GM19035 (cell line): Measurements from ENCODE around the gene SMARCA2.

Experiments used
- ATAC-seq: cut with Tn5 transposase; IDR thresholded peaks from one replicate; pipeline ENCODE4 v1.9.1; 2021; ENCODE audit not compliant: unreplicated experiment

SMARCA2 gene

GRCh38 chr9:2164268-2164667, 149.1 kb downstream of the SMARCA2 start:
- no peak for ATAC-seq

GRCh38 chr9:2166203-2166602, 151.1 kb downstream of the SMARCA2 start:
- ATAC-seq, result no peak

- ATAC-seq, result no peak
Measured at GRCh38 chr9:2169035-2169434, 153.9 kb downstream of the SMARCA2 start.

- no peak for ATAC-seq
Measured at GRCh38 chr9:2170722-2171121, 155.6 kb downstream of the SMARCA2 start.

GRCh38 chr9:2173170-2173569, 158.0 kb downstream of the SMARCA2 start:
- no peak for ATAC-seq

- no peak for ATAC-seq
Measured at GRCh38 chr9:2173861-2174260, 158.7 kb downstream of the SMARCA2 start.

- ATAC-seq, result no peak
Measured at GRCh38 chr9:2174306-2174705, 159.2 kb downstream of the SMARCA2 start.

- ATAC-seq, result no peak
Measured at GRCh38 chr9:2174911-2175310, 159.8 kb downstream of the SMARCA2 start.

- ATAC-seq, result no peak
Measured at GRCh38 chr9:2177121-2177520, 162.0 kb downstream of the SMARCA2 start.

- no peak for ATAC-seq
Measured at GRCh38 chr9:2178034-2178734, 163.0 kb downstream of the SMARCA2 start.

- ATAC-seq, result no peak
Measured at GRCh38 chr9:2179567-2179966, 164.4 kb downstream of the SMARCA2 start.

- ATAC-seq, result no peak
Measured at GRCh38 chr9:2180154-2180553, 165.0 kb downstream of the SMARCA2 start.

GRCh38 chr9:2180704-2181103, 165.6 kb downstream of the SMARCA2 start:
- no peak for ATAC-seq

GRCh38 chr9:2181792-2182191, 166.6 kb downstream of the SMARCA2 start:
- no peak for ATAC-seq

- ATAC-seq, result no peak
Measured at GRCh38 chr9:2190939-2191608, 175.9 kb downstream of the SMARCA2 start.

- no peak for ATAC-seq
Measured at GRCh38 chr9:2191609-2191972, 176.4 kb downstream of the SMARCA2 start.

GRCh38 chr9:2192356-2192979, 177.3 kb downstream of the SMARCA2 start:
- ATAC-seq, result no peak

- no peak for ATAC-seq
Measured at GRCh38 chr9:2193552-2193951, 178.4 kb downstream of the SMARCA2 start.

GRCh38 chr9:2195211-2195610, 180.1 kb downstream of the SMARCA2 start:
- ATAC-seq, result no peak

- no peak for ATAC-seq
Measured at GRCh38 chr9:2196757-2197156, 181.6 kb downstream of the SMARCA2 start.

GRCh38 chr9:2198956-2199635, 183.9 kb downstream of the SMARCA2 start:
- no peak for ATAC-seq
